Fibroblast of gingiva (primary cell): ENCODE results near the gene HLF.

Experiments used
- DNase-seq: peaks from one replicate; pipeline ENCODE4 v3.0.0-alpha.2; 2011; ENCODE audit warnings: low read depth

HLF gene

DNA sequence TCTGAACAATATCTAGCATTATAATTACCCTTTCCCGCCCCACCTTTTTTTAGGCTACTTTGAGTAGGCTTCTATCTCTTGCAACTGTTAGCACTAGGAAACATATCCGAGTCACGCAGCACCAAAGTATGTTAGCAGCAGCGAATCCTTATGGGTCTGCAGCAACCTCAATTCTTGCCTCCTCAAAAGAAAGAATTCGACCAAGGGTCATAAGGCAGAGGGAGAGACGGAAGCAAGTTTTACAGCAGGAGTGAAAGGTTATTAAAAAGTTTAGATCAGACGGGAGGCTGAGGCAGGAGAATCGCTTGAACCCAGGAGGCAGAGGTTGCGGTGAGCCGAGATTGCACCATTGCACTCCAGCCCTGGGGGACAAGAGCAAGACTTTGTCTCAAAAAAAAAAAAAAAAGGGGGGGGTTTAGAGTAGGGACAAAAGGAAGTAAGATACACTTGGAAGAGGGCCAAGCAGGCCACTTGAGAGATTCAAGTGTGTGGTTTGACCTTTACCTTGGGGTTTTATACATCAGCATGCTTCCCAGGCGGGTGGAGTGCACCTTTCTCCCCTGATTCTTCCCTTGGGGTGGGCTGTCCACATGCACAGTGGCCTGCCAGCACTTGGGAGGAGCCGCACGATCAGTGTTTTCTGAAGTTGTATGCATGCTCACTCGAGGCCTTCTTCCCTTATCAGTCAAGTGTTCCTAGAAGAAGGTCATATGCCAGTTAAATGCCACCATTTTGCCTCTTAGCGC lies 67.7 kb downstream of the HLF start:
- DNase-seq: no peak

DNA sequence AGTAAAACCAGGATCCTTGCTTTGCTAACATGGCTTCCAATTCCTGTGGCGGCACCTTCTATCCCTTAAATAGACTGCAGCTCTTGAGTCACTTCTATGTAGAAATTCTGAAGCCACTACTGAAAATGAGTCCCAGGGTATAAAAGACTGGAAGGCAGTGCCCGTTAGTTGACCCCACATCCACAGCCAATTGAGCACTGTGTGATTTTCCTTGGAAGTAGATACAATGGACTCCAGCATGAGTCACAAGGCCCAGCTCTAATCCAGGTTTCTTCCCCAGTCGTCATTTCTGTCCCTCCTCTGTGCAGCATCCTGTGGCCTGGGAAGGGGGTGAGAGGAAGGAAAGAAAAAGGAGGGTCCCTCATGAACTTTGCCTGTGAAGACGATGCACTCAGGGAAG lies 69.5 kb downstream of the HLF start:
- DNase-seq: peak; percentile 62

DNA sequence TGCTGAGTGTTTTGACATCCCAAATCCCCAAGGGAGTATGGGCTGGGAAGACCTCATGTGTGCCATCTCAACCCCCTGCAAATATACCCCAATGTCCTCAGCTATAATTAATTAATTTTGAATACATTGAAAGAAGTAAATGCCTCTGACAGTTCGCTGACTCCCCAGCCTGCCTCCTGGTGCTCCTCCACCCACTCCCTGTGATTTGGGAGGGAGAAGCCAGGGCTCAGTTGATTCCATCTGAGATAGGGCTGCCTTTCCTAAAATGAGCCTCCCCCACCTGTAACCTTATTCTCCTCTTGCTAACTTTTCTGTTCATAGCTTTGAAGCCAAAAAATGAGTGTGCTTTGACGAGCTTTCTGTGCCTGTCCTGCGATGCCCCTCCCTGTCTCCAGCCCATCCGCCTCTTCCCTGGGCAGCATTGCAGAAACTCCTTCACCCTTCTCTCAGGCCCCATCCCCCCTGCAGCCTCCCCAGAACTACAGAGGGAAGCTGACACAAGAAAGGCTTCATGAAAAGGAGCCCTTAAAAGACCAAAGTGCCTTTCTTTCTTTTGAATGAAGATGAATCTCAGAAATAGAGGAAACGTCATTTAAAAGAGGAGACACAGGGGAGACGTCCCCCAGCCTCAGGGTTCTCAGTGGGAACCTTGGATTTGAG lies 70.3 kb downstream of the HLF start:
- DNase-seq: no peak

DNA sequence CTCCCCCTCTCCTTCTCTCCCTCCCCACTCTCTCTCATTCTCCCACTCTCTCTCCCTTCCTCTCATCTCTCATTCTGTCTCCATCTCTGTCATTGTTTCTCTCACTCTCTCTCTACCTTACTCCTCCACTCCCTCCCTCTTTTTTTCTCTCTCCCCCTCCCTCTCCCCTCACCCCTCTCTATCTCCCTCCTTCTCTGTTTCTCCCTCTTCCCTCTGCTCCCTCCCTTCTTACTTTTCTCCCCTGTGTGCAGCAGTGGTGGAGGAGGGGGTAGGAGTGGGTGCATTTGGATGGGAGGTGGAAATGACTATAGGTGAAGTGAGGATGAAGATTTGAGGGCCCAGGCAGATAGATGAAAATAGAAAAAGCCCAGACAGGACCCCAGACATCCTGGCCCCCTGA lies 70.9 kb downstream of the HLF start:
- DNase-seq: no peak

DNA sequence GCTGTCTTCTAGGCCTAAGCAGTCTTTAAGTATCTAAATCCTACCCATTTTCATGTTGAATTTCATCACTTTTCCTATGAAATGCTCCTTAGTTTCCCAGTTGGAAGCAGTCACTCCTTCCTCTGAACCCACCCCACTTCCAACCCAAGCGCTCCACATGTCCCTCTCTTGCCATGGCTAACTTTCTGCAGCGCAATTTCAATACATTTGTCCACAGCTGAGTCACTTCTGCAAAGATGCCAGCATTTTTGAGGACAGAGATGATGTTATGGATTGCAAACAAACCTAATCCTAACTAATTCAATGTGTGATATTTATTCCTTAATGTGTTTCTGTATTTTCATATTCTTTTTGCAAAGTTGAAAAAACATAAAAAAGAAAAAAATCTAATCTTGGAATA lies 71.7 kb downstream of the HLF start:
- peak; percentile 67 for DNase-seq

DNA sequence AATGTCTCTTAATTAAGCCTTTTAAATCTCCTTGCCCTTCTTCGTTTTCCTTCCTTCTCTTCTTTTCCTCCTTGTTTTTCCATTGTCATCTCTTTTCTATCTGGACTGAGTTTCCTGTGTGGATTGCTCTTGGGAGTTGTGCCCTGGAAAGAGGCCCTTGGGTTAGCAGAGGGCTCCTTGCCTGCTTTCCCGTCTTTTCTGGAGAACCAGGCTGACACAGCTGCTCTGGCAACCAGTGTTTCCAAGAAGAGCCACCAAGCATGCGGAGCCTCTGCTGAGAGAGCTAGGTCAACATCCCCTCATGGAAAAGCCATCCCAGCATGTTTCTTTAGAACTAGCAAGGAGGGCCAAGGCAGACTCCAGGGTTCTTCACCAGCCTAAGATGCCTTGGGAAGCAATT lies 75.4 kb downstream of the HLF start:
- DNase-seq: no peak

DNA sequence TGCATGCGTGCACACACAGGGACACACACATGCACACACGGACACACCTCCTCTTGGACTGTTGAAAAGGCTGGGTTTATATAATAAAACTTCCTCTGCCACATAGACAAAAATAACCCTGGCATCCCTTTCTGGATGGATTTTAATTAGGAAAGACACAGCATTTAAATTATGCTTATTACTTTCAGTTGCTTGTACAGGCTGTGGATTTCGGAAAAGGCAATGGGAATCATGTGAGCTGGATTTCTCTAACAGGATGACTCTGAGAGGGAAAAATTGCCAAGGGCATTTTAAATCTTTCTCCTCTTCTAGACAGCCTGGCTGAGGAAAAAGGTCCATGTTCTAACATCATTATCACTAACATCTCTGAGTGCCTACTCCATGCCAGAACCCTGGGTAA lies 75.9 kb downstream of the HLF start:
- DNase-seq: no peak

DNA sequence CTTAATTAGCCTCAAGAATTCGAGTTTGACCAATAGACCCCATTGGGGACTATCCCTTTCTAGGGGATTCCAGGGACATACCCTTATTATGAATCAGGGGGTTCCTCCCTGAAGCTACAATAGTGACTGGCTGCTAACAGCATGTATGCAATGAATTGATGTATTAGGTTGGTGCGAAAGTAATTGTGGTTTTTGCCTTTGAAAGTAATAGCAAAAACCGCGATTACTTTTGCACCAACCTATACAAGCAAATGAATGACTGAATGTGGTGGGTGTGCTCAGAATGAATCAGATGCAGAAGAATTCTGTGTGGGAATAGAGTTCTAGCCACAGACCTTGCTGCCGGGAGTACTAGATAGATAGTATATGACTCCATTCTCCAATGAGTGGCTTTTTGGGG lies 76.7 kb downstream of the HLF start:
- DNase-seq: no peak

DNA sequence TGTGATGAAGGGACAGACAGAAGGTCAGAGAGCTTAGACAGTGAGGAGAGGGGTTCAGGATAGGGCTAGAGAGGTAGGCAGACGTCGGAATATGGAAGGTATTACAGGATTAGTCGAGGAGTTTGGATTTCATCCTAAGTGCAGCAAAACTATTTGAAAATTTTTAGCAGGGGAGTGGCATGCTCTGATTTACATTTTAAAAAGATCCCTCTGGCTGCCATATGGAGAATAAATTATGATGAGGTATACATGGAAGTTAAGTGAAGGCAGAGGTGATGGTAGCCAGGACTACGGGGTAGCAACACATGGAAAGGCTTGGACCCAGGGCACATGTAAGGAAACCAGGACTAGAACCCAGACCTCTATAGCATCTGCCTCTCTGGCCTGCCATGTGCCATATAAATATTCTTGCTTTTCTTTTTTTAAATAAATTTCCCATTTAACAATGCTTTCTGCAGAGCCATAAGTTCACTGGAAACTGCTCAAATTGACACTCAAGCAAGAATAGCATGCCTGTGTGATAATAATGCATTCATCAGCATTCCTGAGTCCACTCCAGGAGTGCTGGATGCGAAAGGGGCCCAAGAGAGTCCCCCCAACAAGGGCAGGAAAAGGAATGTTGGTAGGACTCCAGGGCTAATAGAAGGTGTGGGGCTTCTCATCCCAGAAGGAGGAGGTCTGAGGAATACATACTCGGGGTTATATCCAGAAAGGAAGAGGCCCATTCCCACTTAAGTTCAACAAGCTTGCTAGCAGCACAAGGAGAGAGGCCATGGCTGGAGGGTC lies 78.2 kb downstream of the HLF start:
- DNase-seq: no peak

DNA sequence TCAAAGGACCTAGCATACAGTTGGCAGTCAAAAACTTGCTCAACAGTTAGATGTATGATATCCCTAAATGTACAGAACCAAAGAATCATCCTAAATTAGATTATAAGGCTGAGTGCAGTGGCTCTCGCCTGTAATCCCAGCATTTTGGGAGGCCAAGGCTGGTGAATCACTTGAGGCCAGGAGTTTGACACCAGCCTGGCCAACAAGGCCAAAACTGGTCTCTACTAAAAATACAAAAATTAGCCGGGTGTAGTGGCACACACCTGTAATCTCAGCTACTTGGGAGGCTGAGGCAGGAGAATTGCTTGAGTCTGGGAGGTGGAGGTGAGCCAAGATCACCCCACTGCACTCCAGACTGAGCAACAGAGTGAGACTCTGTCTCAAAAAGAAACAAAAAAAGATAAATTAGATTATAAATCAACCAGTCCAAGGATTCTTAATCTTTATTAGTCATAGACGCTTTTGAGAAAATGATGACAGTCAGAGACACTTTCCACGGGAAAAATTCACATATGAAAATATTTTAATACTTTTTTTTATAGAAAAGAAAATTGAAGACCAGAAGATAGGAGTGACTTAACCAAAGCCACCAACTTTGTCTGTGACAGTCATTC lies 79.2 kb downstream of the HLF start:
- no peak for DNase-seq

DNA sequence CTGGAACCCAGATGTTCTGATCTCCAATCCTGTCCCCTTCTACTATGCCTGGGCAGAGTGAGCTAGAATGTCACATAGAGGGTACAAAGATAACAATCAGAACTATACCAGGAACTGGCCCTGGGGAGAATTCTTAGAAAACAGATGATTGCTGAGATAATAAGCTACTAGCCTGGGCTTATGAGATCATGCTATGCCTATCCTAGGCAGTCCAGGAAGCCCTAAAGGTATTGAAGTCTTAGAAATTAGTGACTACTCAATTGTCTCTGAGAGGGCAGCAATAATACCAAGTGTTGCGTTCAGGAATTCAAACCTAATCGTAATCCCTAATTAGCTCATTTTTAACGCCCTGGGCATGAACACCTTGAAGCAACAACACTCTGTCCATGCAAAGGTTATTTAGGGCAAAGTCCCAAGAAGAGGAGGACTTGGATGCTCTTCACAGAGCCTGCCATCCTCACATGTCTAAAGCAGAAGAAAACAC lies 79.8 kb downstream of the HLF start:
- DNase-seq: no peak

DNA sequence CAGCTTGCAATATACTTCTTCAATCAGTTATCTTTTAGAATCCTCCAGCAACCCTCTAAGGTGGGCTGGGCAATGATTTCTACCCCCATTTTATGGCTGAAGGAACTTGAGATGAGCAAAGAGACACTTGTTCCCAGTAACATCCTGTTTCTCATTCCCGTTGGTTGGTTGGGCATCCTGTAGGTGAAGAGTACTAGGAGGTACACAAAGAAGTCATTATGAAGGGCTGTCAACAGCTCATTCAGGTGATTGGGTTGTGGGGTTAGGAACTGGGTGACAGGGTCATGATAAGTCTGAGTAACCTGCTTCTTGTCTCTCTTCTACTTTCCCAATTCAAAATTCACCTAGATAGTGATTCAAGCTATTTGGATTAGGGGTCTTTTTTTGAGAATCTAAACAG lies 80.4 kb downstream of the HLF start:
- no peak for DNase-seq

DNA sequence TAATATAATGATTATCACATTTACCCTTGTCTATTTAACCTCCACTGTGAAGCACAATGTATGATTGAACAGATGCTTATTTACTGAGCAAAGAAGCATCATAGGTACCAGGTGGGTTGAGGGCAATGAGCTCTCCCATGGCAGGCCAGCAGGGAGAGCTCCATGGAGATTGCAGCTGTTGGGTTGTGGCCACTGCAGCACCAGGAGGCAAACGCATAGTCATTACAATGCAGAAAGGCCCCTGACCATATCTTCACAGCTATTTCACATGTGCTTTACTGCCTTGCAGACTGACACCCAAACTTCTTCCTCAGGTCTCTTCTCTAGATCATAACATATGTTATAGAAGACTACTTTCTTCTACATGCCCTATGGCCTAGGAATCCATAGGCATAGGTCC lies 81.9 kb downstream of the HLF start:
- no peak for DNase-seq

DNA sequence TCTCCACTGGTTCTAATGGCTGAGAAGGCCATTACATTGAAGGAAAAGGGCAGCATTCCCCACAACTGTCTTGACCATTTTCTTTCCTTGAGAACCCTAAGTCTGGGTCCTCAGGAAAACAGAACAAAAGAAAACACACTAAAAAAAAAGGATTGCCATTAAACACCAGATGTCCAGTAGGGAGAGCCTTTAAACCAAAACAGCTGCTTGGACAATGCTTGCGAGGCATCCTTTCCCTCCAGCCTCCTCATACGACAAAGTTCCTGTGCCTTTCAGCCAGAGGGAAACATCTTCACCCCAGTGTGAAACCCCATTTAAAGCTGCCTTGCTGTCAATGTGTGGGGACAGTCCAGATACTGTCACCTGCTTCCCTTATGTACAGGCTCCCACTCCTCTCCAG lies 82.6 kb downstream of the HLF start:
- DNase-seq: no peak

DNA sequence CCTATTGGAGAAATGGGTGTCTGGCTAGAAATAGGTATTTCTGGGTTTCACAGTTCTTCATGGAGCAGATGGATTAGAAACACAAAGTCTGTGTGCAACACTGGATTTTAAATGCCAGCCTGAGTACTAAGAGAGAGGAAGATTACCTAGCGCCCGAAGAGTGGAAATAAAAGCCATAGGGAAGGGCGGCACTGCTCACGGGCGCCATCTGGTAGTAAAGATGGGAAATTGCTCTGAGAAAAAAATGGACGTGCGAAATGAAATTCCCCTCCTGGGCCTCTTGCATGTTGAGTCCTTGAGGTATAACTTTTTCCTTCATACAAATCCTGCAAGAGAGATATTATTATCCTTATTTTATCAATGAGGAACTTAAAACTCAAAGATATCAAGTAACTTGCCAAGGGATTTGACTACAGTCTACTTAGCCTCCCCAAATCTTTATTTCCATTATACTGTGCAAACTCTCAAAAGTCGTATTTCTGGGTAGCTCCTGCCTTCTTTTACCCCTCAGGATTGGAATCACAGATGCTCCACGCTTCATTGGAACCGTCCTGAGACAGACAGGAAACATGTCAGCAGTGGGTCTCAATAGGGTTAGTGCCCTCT lies 84.1 kb downstream of the HLF start:
- DNase-seq: peak; percentile 37

DNA sequence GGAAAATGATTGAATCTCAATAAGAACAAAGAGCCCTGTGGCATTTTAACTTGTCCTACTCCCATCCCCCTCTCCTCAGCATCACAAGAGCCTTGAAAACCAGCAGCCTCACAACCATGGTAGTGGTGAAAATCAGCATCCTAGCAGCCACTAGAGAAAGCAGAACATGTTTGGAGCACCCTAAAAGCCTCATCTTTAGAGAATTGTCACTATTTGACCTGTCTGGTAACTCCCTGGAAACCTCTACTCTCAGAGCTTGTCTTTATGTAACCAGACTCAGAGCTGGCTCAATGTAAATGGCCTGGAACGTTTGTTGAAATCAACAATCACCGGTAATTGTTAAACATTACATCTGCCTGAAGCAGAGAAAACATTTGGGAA lies 86.1 kb downstream of the HLF start:
- DNase-seq: no peak

DNA sequence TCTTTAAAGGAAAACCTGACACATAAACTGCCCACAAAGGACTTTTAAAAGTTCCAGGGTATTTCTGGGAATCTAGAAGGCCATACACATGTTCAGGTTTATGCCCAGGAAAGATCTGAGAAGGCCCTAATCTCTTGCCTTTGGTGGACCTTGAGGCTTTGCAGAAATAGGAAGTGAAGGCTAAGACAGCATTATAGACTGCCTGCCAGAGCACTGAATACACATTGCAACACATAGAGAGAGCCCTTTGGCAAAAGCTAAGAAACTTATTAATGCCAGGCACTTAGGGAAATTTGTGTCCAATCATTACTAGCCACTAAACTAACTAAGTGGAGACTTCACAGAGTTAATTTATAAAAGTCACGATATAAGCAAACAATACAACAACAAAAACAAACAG lies 86.5 kb downstream of the HLF start:
- no peak for DNase-seq

DNA sequence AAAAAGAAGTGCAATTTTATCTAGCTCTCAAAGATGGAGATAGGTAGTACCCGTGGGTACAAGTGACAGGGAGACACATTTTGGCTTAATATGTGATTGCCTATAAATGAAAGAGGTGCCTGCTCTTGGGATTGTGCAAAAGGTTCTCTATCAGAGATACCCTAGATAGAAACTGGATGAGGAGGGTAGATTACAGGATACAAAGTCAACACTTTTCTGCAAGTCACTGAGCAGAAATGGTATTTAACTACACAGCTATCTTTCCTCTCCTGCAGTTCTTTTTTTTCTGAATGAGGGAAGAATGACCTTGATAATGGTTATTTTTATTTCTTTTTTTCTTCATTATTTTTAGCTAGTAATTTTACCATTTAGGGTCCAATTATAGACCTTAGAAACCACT lies 89.2 kb downstream of the HLF start:
- no peak for DNase-seq

DNA sequence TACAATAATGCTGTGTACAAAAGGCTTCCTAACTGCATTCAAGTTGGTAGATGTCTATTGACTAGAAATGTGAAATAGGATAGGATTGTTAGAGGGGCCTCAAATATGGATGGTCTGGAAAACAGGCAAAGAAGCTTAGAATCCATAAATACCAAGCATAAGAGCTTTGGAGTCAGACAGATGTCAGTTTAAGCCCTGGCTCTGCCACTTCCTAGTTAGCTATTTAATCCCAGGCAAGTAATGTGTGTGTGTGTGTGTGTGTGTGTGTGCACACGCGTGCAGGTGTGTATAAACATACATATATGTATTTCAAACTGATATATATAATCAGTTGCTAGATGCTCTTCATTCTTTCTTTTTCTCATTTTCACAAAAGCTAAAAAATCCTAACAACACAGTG lies 90.2 kb downstream of the HLF start:
- DNase-seq: no peak

DNA sequence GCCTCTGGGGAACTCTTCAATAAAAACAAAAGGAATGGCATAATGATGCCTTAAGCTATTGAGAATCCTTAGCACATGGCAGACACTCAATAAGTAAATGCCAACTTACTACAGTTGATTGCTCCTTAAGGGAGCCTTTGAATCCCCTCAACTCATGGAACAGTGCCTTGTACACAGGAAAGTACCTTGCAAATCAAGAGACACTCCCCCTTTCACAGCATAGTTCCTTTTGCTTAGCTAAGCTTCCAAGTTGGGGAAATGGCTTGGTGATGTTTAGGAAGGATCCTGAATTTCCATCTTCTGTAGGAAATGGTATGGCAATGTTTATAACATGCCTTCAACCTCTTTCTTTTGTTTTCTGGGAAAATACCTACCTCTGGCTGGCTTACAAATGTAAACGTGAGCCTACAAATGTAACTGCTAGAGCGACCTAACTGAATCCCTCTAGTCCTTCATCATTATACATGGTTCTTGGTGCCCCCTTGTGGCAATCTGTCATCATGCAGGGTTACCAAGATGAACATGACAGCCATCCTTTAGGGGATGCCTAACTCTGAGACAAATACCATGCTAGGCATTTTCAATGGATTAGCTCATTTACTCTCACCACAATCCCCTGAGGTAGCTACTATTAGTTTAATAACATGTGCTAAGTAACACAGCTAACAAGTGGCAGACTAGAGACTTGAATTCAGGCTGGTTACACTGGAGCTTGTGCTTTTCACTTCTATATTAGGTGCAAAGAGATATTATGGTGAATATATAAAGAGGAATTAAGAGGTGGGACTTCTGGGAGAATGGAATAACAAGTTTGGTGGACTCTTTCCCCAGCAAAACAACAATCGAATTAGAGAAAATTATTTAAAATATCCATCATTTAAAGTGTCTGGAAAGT lies 91.9 kb downstream of the HLF start:
- peak; percentile 45 for DNase-seq

DNA sequence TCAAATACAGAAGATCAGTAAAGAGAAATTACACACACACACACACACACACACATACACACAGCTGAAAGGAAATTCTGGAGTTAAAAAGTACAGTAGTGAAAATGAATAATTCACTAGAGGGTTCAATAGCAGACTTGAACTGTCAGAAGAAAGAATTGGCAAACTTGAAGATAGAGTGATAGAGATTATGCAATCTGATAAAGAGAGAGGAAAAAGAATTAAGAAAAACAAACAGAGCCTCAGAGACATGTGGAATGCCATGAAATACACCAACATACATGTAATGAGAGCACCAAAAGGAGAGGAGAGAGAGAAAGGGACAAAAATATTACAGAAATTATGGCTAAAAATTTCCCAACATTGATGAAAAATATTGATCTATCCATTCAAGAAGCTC lies 96.2 kb downstream of the HLF start:
- no peak for DNase-seq
